ENCODE results near the gene TVP23B.
"Not testable (repeated sequence)": the region's sequence is repeated elsewhere in the genome, so short reads cannot be mapped to it uniquely, and the experiment has no call there.

The TVP23B gene

GRCh38 chr17:18815924-18816323 is 34.9 kb downstream of the TVP23B start:
- not testable (repeated sequence) for H3K4me1 ChIP-seq (ENCODE audit: control insufficient read depth in 1 of 2, insufficient read depth in 1 of 2, low read depth in 1 of 2, low read length in 1 of 2); H3K36me3 ChIP-seq

GRCh38 chr17:18816489-18817371 is 35.7 kb downstream of the TVP23B start:
- TF ChIP-seq CTCF (IDR thresholded peaks at IDR 0.05), result peak; percentile 35
- H3K27ac ChIP-seq; H3K36me3 ChIP-seq; H3K4me1 ChIP-seq (ENCODE audit: control insufficient read depth in 1 of 2, insufficient read depth in 1 of 2, low read depth in 1 of 2, low read length in 1 of 2); H3K4me3 ChIP-seq (ENCODE audit: low read depth in 1 of 2, low read length in 1 of 2); H3K27me3 ChIP-seq; H3K9me3 ChIP-seq: not testable (repeated sequence)

More at GRCh38 chr17:18815924-18816323, 34.9 kb downstream of the TVP23B start:
- not testable (repeated sequence) for H3K27me3 ChIP-seq; H3K4me3 ChIP-seq (ENCODE audit: low read depth in 1 of 2, low read length in 1 of 2); H3K9me3 ChIP-seq; H3K27ac ChIP-seq

GRCh38 chr17:18821430-18821829 is 40.4 kb downstream of the TVP23B start:
- H3K4me1 ChIP-seq (ENCODE audit: control insufficient read depth in 1 of 2, insufficient read depth in 1 of 2, low read depth in 1 of 2, low read length in 1 of 2); H3K27ac ChIP-seq; H3K27me3 ChIP-seq; H3K9me3 ChIP-seq; H3K4me3 ChIP-seq (ENCODE audit: low read depth in 1 of 2, low read length in 1 of 2); H3K36me3 ChIP-seq: not testable (repeated sequence)

GRCh38 chr17:18827613-18828012 is 46.6 kb downstream of the TVP23B start:
- not testable (repeated sequence) for H3K27ac ChIP-seq; H3K36me3 ChIP-seq; H3K9me3 ChIP-seq; H3K4me1 ChIP-seq (ENCODE audit: control insufficient read depth in 1 of 2, insufficient read depth in 1 of 2, low read depth in 1 of 2, low read length in 1 of 2); H3K4me3 ChIP-seq (ENCODE audit: low read depth in 1 of 2, low read length in 1 of 2); H3K27me3 ChIP-seq

GRCh38 chr17:18848501-18848900 is 67.5 kb downstream of the TVP23B start:
- H3K36me3 ChIP-seq, result no peaks in the 10 kb centered on the region
- no peak overlapping the region for H3K27ac ChIP-seq
- H3K4me3 ChIP-seq (ENCODE audit: low read depth in 1 of 2, low read length in 1 of 2), result no peak overlapping the region
- H3K9me3 ChIP-seq, result no peaks in the 10 kb centered on the region
- H3K4me1 ChIP-seq (ENCODE audit: control insufficient read depth in 1 of 2, insufficient read depth in 1 of 2, low read depth in 1 of 2, low read length in 1 of 2), result no peaks in the 10 kb centered on the region
- no peaks in the 10 kb centered on the region for H3K27me3 ChIP-seq
- no peak for TF ChIP-seq CTCF (IDR thresholded peaks at IDR 0.05)

- Histone ChIP-seq H3K9me3 (no peaks in the 10 kb centered on the region), H3K4me3 (ENCODE audit: low read depth in 1 of 2, low read length in 1 of 2) (no peak overlapping the region), H3K4me1 (ENCODE audit: control insufficient read depth in 1 of 2, insufficient read depth in 1 of 2, low read depth in 1 of 2, low read length in 1 of 2) (peaks cover 4% of the 10 kb centered on the region in 2 experiments), H3K27me3 (no peaks in the 10 kb centered on the region), H3K27ac (no peak overlapping the region), H3K36me3 (no peaks in the 10 kb centered on the region)
- no peak for TF ChIP-seq CTCF (IDR thresholded peaks at IDR 0.05)
Measured at GRCh38 chr17:18850679-18851078, 69.7 kb downstream of the TVP23B start.

GRCh38 chr17:18851201-18851600 is 70.2 kb downstream of the TVP23B start:
- Histone ChIP-seq H3K36me3 (no peaks in the 10 kb centered on the region), H3K4me3 (ENCODE audit: low read depth in 1 of 2, low read length in 1 of 2) (no peak overlapping the region), H3K27me3 (no peaks in the 10 kb centered on the region), H3K27ac (no peak overlapping the region), H3K9me3 (no peaks in the 10 kb centered on the region), H3K4me1 (ENCODE audit: control insufficient read depth in 1 of 2, insufficient read depth in 1 of 2, low read depth in 1 of 2, low read length in 1 of 2) (peaks cover 6 to 9% of the 10 kb centered on the region in 2 experiments)
- TF ChIP-seq CTCF (IDR thresholded peaks at IDR 0.05), result no peak
